BLaER1 treated with 17β-estradiol and CSF1 and Interleukin-3, amounts not matched to agents 10 nM and 100 nM (cell line): Measurements from ENCODE around the gene MAPK8IP3.
"Not testable (repeated sequence)": the region's sequence is repeated elsewhere in the genome, so short reads cannot be mapped to it uniquely, and the experiment has no call there.

Experiments
- H3K27ac ChIP-seq, 11 experiments: shearing (Covaris generic); formaldehyde crosslinking; 2 replicates each; pipeline ENCODE4 v1.8.1; 2022
- H3K27me3 ChIP-seq, 11 experiments: shearing (Covaris generic); formaldehyde crosslinking; 2 replicates each; pipeline ENCODE4 v1.8.1; 2022
- H3K36me3 ChIP-seq, 11 experiments: shearing (Covaris generic); formaldehyde crosslinking; 2 replicates each; pipeline ENCODE4 v1.8.1; 2022
- H3K4me1 ChIP-seq, 10 experiments: shearing (Covaris generic); formaldehyde crosslinking; 2 replicates each; pipeline ENCODE4 v1.8.1; 2022
- H3K4me2 ChIP-seq, 11 experiments: shearing (Covaris generic); formaldehyde crosslinking; 2 replicates each; pipeline ENCODE4 v1.8.1; 2022
- H3K4me3 ChIP-seq, 10 experiments: shearing (Covaris generic); formaldehyde crosslinking; 2 replicates each; pipeline ENCODE4 v1.8.1; 2022
- H3K9ac ChIP-seq, 11 experiments: shearing (Covaris generic); formaldehyde crosslinking; 2 replicates each; pipeline ENCODE4 v1.8.1; 2022
- H3K9me3 ChIP-seq, 11 experiments: shearing (Covaris generic); formaldehyde crosslinking; replicated peaks in 1 of 11; 2 replicates each; pipeline ENCODE4 v1.8.1; 2022
- H4K20me1 ChIP-seq, 11 experiments: shearing (Covaris generic); formaldehyde crosslinking; 2 replicates each; pipeline ENCODE4 v1.8.1; 2022
- Cebpa-rat ChIP-seq, 11 experiments: shearing (Covaris generic); IDR thresholded peaks; 2 replicates each; pipeline ENCODE4 v1.8.1; 2022

MAPK8IP3 gene

DNA sequence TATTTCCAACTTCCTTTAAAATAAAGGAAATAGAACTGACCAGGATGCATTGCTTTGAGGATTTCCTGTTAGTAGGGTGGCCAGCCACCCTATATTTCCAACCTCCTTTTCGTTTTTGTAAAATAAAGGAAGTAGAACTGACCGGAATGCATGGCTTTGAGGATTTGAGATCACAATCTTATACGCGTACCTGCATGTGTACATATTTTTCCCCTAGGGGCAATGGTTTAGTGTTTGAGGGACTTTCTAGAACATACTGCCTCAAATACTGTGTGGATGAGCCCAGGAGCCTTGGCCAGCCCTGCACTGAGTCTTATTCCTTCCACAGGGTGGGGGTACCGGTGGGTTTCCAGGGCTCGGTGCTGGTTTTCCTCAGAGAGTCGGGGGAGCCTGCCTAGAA lies 25.6 kb downstream of the MAPK8IP3 start:
- peaks cover 84 to 93% (median 90%) of the 10 kb centered on the region in 11 experiments for H3K36me3 ChIP-seq
- peaks cover 7 to 75% (median 28%) of the 10 kb centered on the region in 11 experiments; a peak in 15 of 22 replicates for H4K20me1 ChIP-seq
- TF ChIP-seq Cebpa-rat (IDR thresholded peaks at IDR 0.05): no peak
- H3K4me1 ChIP-seq: peaks cover 0 to 12% (median 0%) of the 10 kb centered on the region in 10 experiments; a peak in 6 of 20 replicates
- H3K27me3 ChIP-seq: no peaks in the 10 kb centered on the region
- peak overlapping the region in 2 of 11 experiments; percentile 2 to 29; a peak in 2 of 22 replicates for H3K9ac ChIP-seq
- peak overlapping the region in 2 of 11 experiments; percentile 13 to 56; a peak in 3 of 22 replicates for H3K4me2 ChIP-seq
- no peak overlapping the region for H3K27ac ChIP-seq
- H3K9me3 ChIP-seq: peaks cover 0 to 44% (median 35%) of the 10 kb centered on the region in 11 experiments; a peak in 19 of 22 replicates
- no peak overlapping the region for H3K4me3 ChIP-seq

DNA sequence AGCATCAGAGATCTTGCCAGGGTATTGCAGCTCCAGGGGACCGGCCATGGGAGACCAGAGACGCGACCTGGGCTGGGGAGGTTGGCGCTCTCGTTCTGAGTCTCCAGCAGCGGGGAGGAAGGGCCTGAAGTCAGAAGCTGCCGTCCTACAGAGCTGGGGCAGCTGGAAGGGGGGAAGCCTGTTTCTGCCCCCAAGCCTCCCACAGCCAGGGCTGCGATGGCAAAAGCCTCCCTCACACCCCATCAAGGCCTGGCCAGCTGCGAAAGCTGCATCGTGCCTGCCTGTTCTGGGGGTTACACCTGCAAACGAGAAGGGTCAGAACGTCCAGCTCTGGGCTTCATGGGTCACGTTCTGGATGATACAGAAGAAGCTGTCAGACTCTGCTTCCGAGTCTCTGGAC lies 26.1 kb downstream of the MAPK8IP3 start:
- H3K27ac ChIP-seq: no peak overlapping the region
- peaks cover 79 to 89% (median 85%) of the 10 kb centered on the region in 11 experiments for H3K36me3 ChIP-seq
- TF ChIP-seq Cebpa-rat (IDR thresholded peaks at IDR 0.05): no peak
- no peak overlapping the region for H3K4me3 ChIP-seq
- no peak overlapping the region for H3K9ac ChIP-seq
- H3K4me2 ChIP-seq: no peak overlapping the region
- peaks cover 7 to 70% (median 23%) of the 10 kb centered on the region in 11 experiments; a peak in 15 of 22 replicates for H4K20me1 ChIP-seq
- H3K27me3 ChIP-seq: no peaks in the 10 kb centered on the region
- H3K9me3 ChIP-seq: peaks cover 0 to 49% (median 40%) of the 10 kb centered on the region in 11 experiments; a peak in 19 of 22 replicates
- H3K4me1 ChIP-seq: peaks cover 0 to 12% (median 0%) of the 10 kb centered on the region in 10 experiments; a peak in 6 of 20 replicates

GRCh38 chr16:1732551-1732987 lies 26.6 kb downstream of the MAPK8IP3 start:
- not testable (repeated sequence) for H3K27ac ChIP-seq, H3K4me3 ChIP-seq, H3K27me3 ChIP-seq, H3K4me2 ChIP-seq, H3K9ac ChIP-seq
- H3K36me3 ChIP-seq: peaks cover 74 to 84% (median 80%) of the 10 kb centered on the region in 11 experiments
- H4K20me1 ChIP-seq: peaks cover 7 to 65% (median 23%) of the 10 kb centered on the region in 11 experiments; a peak in 15 of 22 replicates
- H3K4me1 ChIP-seq: peaks cover 0 to 12% (median 0%) of the 10 kb centered on the region in 10 experiments; a peak in 6 of 20 replicates
- H3K9me3 ChIP-seq: peaks cover 0 to 54% (median 45%) of the 10 kb centered on the region in 11 experiments; a peak in 19 of 22 replicates

DNA sequence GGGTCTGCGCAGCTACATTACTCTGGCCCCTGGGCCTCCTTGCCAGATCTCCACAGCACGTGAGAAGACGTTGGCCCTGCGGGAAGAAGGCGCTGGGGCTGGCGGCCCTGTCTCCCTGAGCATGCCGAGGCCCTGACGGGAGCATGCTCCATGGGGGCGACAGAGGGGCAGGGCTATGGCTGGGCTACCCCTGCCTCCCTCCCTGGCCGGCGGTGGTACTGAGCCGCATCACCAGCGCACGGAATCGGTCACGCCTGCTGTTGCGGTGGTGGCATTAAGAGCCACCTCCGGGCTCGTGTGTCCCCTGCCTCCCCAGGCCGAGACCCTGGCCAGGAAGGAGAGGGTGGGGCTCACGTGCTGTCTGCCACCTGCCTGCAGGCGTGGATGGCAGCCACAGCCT lies 28.1 kb downstream of the MAPK8IP3 start:
- peaks cover 0 to 69% (median 61%) of the 10 kb centered on the region in 11 experiments; a peak in 20 of 22 replicates for H3K9me3 ChIP-seq
- H3K27ac ChIP-seq: no peak overlapping the region
- no peak overlapping the region for H3K9ac ChIP-seq
- no peaks in the 10 kb centered on the region for H3K27me3 ChIP-seq
- no peak overlapping the region for H3K4me2 ChIP-seq
- TF ChIP-seq Cebpa-rat (IDR thresholded peaks at IDR 0.05): no peak
- H4K20me1 ChIP-seq: peaks cover 0 to 50% (median 15%) of the 10 kb centered on the region in 11 experiments; a peak in 11 of 22 replicates
- peak overlapping the region in 3 of 10 experiments; percentile 1 to 6 (median 5); a peak in 1 of 20 replicates for H3K4me3 ChIP-seq
- peaks cover 59 to 70% (median 65%) of the 10 kb centered on the region in 11 experiments for H3K36me3 ChIP-seq
- H3K4me1 ChIP-seq: peaks cover 0 to 12% (median 0%) of the 10 kb centered on the region in 10 experiments; a peak in 6 of 20 replicates

DNA sequence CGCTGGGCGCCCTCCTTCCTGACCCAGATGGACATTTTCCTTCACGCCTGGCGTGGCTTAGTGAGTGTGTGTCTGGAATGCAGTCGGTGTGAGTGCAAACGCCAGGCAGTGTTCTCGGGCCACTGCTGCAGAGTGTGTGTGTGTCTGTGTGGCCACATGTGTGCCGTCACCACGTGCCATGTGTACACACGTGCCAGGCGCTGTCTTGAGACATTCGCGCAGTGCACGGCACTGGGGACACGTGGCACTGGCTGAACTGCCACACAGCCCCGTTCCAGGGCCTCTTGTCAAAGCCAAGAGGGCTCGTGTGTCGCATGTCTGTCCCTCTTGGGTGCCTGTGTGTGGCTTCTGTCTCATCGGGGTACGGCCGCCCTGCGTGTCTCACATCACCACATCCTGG lies 28.8 kb downstream of the MAPK8IP3 start:
- no peak for TF ChIP-seq Cebpa-rat (IDR thresholded peaks at IDR 0.05)
- no peak overlapping the region for H3K4me2 ChIP-seq

DNA sequence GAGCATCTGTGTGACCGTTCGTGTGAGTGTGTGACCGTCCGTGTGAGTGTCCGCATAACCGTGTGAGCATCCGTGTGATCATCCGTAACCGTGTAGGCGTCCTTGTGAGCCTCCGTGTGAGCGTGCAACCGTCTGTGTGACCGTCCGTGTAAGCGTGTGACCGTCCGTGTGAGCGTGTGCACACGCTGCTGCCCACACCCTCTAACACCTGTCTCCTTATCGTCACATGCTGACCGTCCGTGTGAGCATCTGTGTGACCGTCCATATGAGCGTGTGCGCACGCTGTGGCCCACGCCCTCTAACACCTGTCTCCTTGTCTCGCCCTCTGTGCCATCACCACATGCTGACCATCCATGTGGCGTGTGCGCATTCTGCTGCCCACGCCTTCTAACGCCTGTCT lies 34.2 kb downstream of the MAPK8IP3 start:
- H3K4me2 ChIP-seq: no peak overlapping the region
- peaks cover 20 to 54% (median 43%) of the 10 kb centered on the region in 11 experiments; a peak in 18 of 22 replicates for H4K20me1 ChIP-seq
- no peak overlapping the region for H3K4me3 ChIP-seq
- no peaks in the 10 kb centered on the region for H3K27me3 ChIP-seq
- peaks cover 0 to 48% (median 46%) of the 10 kb centered on the region in 11 experiments; a peak in 20 of 22 replicates for H3K9me3 ChIP-seq
- peaks cover 43 to 61% (median 56%) of the 10 kb centered on the region in 11 experiments for H3K36me3 ChIP-seq
- TF ChIP-seq Cebpa-rat (IDR thresholded peaks at IDR 0.05): no peak
- H3K4me1 ChIP-seq: peaks cover 0 to 14% (median 5%) of the 10 kb centered on the region in 10 experiments; a peak in 11 of 20 replicates
- no peak overlapping the region for H3K27ac ChIP-seq
- H3K9ac ChIP-seq: no peak overlapping the region

More for the DNA sequence above, 28.8 kb downstream of the MAPK8IP3 start:
- peak overlapping the region in 2 of 10 experiments; percentile 1 to 5; a peak in 1 of 20 replicates for H3K4me3 ChIP-seq
- H3K9me3 ChIP-seq: peaks cover 0 to 76% (median 65%) of the 10 kb centered on the region in 11 experiments; a peak in 20 of 22 replicates
- H4K20me1 ChIP-seq: peaks cover 0 to 44% (median 15%) of the 10 kb centered on the region in 11 experiments; a peak in 11 of 22 replicates
- no peaks in the 10 kb centered on the region for H3K27me3 ChIP-seq
- peaks cover 52 to 63% (median 58%) of the 10 kb centered on the region in 11 experiments for H3K36me3 ChIP-seq
- peaks cover 0 to 12% (median 0%) of the 10 kb centered on the region in 10 experiments; a peak in 6 of 20 replicates for H3K4me1 ChIP-seq
- no peak overlapping the region for H3K9ac ChIP-seq
- no peak overlapping the region for H3K27ac ChIP-seq

DNA sequence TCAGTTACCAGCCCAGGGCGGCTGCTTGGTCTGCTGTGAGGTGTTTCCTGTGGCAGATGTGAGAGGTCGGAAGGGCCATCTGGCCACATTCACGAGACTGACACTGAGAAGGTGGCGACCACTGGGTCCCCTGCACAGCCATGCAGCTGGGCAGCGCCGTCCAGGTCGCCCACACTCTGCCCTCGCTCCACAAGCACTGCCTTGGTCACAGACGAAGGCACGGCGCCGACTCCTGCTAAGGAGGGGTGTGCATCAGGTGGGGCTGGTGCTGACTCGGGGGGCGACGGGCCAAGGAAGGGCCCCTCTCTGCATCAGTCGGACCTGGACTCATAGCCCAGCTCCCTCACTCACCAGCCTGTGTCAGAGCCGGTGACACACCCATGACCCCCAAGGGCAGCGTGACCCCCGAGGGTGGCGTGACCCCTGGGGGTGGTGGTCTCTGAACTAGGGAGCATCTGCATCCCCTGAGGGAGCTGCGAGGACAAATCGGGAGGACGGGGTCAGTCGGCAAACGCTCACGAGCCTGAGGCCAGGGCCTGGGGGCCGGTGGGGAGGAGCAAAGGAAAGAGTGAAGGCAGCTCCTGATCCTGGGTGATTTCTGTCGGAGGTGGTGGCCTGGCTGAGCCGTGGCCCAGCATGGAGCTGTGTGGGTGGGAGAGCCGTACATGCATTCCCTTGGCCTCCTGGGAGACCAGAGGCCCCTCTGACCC lies 34.9 kb downstream of the MAPK8IP3 start:
- peaks cover 20 to 61% (median 45%) of the 10 kb centered on the region in 11 experiments; a peak in 18 of 22 replicates for H4K20me1 ChIP-seq

GRCh38 chr16:1741553-1742165 lies 35.7 kb downstream of the MAPK8IP3 start:
- H3K4me2 ChIP-seq: no peak overlapping the region
- no peaks in the 10 kb centered on the region for H3K27me3 ChIP-seq
- no peak for TF ChIP-seq Cebpa-rat (IDR thresholded peaks at IDR 0.05)
- H3K27ac ChIP-seq: no peak overlapping the region
- H4K20me1 ChIP-seq: peaks cover 24 to 68% (median 52%) of the 10 kb centered on the region in 11 experiments; a peak in 18 of 22 replicates
- H3K4me1 ChIP-seq: peaks cover 0 to 19% (median 12%) of the 10 kb centered on the region in 10 experiments; a peak in 11 of 20 replicates
- H3K4me3 ChIP-seq: no peak overlapping the region
- peaks cover 52 to 69% (median 65%) of the 10 kb centered on the region in 11 experiments for H3K36me3 ChIP-seq
- H3K9me3 ChIP-seq: peaks cover 0 to 34% (median 32%) of the 10 kb centered on the region in 11 experiments; a peak in 19 of 22 replicates
- H3K9ac ChIP-seq: peak overlapping the region in 2 of 11 experiments; percentile 10 to 32; a peak in 2 of 22 replicates

More for the DNA sequence above, 34.9 kb downstream of the MAPK8IP3 start:
- Histone ChIP-seq H3K9me3 (peaks cover 0 to 41% (median 39%) of the 10 kb centered on the region in 11 experiments; a peak in 20 of 22 replicates), H3K4me2 (no peak overlapping the region), H3K27ac (no peak overlapping the region), H3K9ac (peak overlapping the region in 1 of 11 experiments; percentile 16; a peak in 1 of 22 replicates), H3K4me3 (no peak overlapping the region), H3K4me1 (peaks cover 0 to 18% (median 12%) of the 10 kb centered on the region in 10 experiments; a peak in 11 of 20 replicates), H3K36me3 (peaks cover 45 to 62% (median 58%) of the 10 kb centered on the region in 11 experiments), H3K27me3 (no peaks in the 10 kb centered on the region)
- no peak for TF ChIP-seq Cebpa-rat (IDR thresholded peaks at IDR 0.05)
